HCT116 (cell line): ENCODE results near the gene CAMKMT. TPM values are rescaled to one million over a fixed set of nuclear protein-coding genes. Genes with fewer than 3 reads are reported as not detected.

ENCODE experiments used
- ATAC-seq: fragments of 200-7000 bp; cut with Tn5 transposase; 2 replicates; pipeline ENCODE4 v1.9.1; 2020; ENCODE audit warnings: mild to moderate bottlenecking, moderate library complexity
- BruUV-seq: library from RNA; stranded (reverse); fragments of 400-500 nt; replicated peaks from 2 replicates; lab custom pipeline; 2021; lab: Mats Ljungman, UMichigan
- CTCF ChIA-PET: fragments of 300-600 bp; sonication (Branson Sonifier 250); formaldehyde crosslinking; loops from one replicate; lab custom pipeline; 2021; ENCODE audit warnings: antibody characterized with exemption; lab: Charles Lee
- POLR2A ChIA-PET: fragments of 300-600, 350-600 bp; sonication (Branson Sonifier 250); formaldehyde crosslinking; loops from one replicate; lab custom pipeline; 2021; ENCODE audit warnings: antibody characterized with exemption; lab: Charles Lee
- RAD21 ChIA-PET, 2 experiments: fragments of 300-600 bp; sonication (Branson Sonifier 250); formaldehyde crosslinking; loops; one replicate each; lab custom pipeline; 2023; ENCODE audit warnings: low total read pairs in 2 of 2; ENCODE audit not compliant: uncharacterized antibody in 2 of 2, unreplicated experiment in 2 of 2, low non-redundant PET in 1 of 2; lab: Charles Lee
- DNase-seq: peaks from one replicate; pipeline ENCODE4 v3.0.0-alpha.2; 2010; ENCODE audit warnings: low read depth, low spot score
- H2AFZ ChIP-seq: fragments of 200-600 bp; shearing (Covaris generic), sonication (generic); 2 replicates; pipeline ENCODE4 v1.6.1; 2017; ENCODE audit warnings: low read depth, mixed run types, mixed read lengths, antibody characterized with exemption, low read length; ENCODE audit not compliant: poor library complexity, severe bottlenecking
- H3K27ac ChIP-seq: 2 replicates; pipeline ENCODE4 v1.5.1; 2012; ENCODE audit warnings: low read depth, low read length
- H3K27me3 ChIP-seq: fragments of 200-600 bp; sonication (generic); 2 replicates; pipeline ENCODE4 v1.6.1; 2016; ENCODE audit warnings: mixed run types, low read length, mixed read lengths; ENCODE audit not compliant: insufficient read depth
- H3K36me3 ChIP-seq, 2 experiments: fragments of 200-500 bp in 1 of 2; fragments of 200-600 bp in 1 of 2; sonication (Bioruptor generic) in 1 of 2; sonication (generic) in 1 of 2; 2 replicates each; pipeline versions ENCODE4 v1.5.1 to v1.6.1; 2014 to 2016; ENCODE audit warnings: low read length in 2 of 2, inconsistent platforms in 1 of 2, mixed read lengths in 1 of 2, mixed run types in 1 of 2; ENCODE audit not compliant: insufficient read depth in 2 of 2, control insufficient read depth in 1 of 2
- H3K4me1 ChIP-seq, 2 experiments: fragments of 200-600 bp in 1 of 2; sonication (generic) in 1 of 2; 2 replicates each; pipeline versions ENCODE4 v1.5.1 to v1.6.1; 2012 to 2017; ENCODE audit warnings: low read length in 2 of 2, inconsistent platforms in 1 of 2, mild to moderate bottlenecking in 1 of 2, mixed read lengths in 1 of 2, mixed run types in 1 of 2, moderate library complexity in 1 of 2; ENCODE audit not compliant: insufficient read depth in 2 of 2, control insufficient read depth in 1 of 2
- H3K4me2 ChIP-seq: fragments of 200-600 bp; sonication (generic); 2 replicates; pipeline ENCODE4 v1.6.1; 2017; ENCODE audit warnings: mixed run types, low read length, mixed read lengths
- H3K4me3 ChIP-seq, 2 experiments: fragments of 200-600 bp in 1 of 2; sonication (generic) in 1 of 2; replicated peaks in 1 of 2; 2 replicates each; pipeline ENCODE4 v1.5.1; 2011 to 2016; ENCODE audit warnings: low read length in 2 of 2, control low read depth in 1 of 2, low read depth in 1 of 2, mild to moderate bottlenecking in 1 of 2, mixed read lengths in 1 of 2, mixed run types in 1 of 2
- H3K79me2 ChIP-seq: fragments of 200-600 bp; sonication (generic); 2 replicates; pipeline ENCODE4 v1.6.1; 2017; ENCODE audit warnings: mild to moderate bottlenecking, mixed run types, low read length, moderate library complexity, mixed read lengths; ENCODE audit not compliant: insufficient read depth
- H3K9ac ChIP-seq: fragments of 200-600 bp; sonication (generic); 2 replicates; pipeline ENCODE4 v1.6.1; 2016; ENCODE audit warnings: low read length, mixed read lengths
- H3K9me2 ChIP-seq: fragments of 200-600 bp; sonication (generic), shearing (Covaris generic); 2 replicates; pipeline ENCODE4 v1.6.1; 2017; ENCODE audit warnings: mixed run types, mild to moderate bottlenecking, moderate library complexity; ENCODE audit not compliant: insufficient read depth
- H3K9me3 ChIP-seq, 2 experiments: fragments of 200-500 bp in 1 of 2; fragments of 200-600 bp in 1 of 2; sonication (Bioruptor generic) in 1 of 2; sonication (generic) in 1 of 2; 2 replicates each; pipeline ENCODE4 v1.6.1; 2014 to 2017; ENCODE audit warnings: low read length in 2 of 2, mixed read lengths in 2 of 2, inconsistent platforms in 1 of 2, low read depth in 1 of 2, mild to moderate bottlenecking in 1 of 2, mixed run types in 1 of 2, moderate library complexity in 1 of 2; ENCODE audit not compliant: control insufficient read depth in 1 of 2, insufficient read depth in 1 of 2
- H4K20me1 ChIP-seq: fragments of 200-600 bp; sonication (generic), shearing (Covaris generic); 2 replicates; pipeline ENCODE4 v1.6.1; 2017; ENCODE audit warnings: mixed run types, mild to moderate bottlenecking, moderate library complexity; ENCODE audit not compliant: insufficient read depth
- CEBPB ChIP-seq: IDR thresholded peaks from 2 replicates; pipeline ENCODE4 v1.6.1; 2012; ENCODE audit warnings: low read depth
- FOSL1 ChIP-seq: IDR thresholded peaks from 2 replicates; pipeline ENCODE4 v1.6.1; 2012; ENCODE audit warnings: low read depth
- POLR2AphosphoS5 ChIP-seq: IDR thresholded peaks from 2 replicates; pipeline ENCODE4 v1.6.1; 2011; ENCODE audit warnings: mild to moderate bottlenecking, low read depth, low read length, moderate library complexity
- SRF ChIP-seq: IDR thresholded peaks from 2 replicates; pipeline ENCODE4 v1.6.1; 2012; ENCODE audit warnings: low read depth
- YY1 ChIP-seq: IDR thresholded peaks from 2 replicates; pipeline ENCODE4 v1.6.1; 2011; ENCODE audit warnings: low read length, low read depth, moderate library complexity, mild to moderate bottlenecking; ENCODE audit not compliant: insufficient replicate concordance; ENCODE audit errors: extremely low read depth
- ZFX ChIP-seq: fragments of 450-650 bp; IDR thresholded peaks from 2 replicates; pipeline ENCODE4 v1.6.1; 2017
- intact Hi-C: fragments of 100-400 bp; cut with micrococcal nuclease; formaldehyde crosslinking; loops from 2 replicates; pipeline ENCODE4 v1.10.0; 2022
- total RNA-seq: library from RNA; stranded (reverse); gene quantifications from one replicate; pipeline ENCODE4 v1.2.1, GENCODE V29; 2021; ENCODE audit not compliant: unreplicated experiment
- TF ChIP-seq, protein P1 (sequence below), 3 experiments: fragments of 200-600 bp in 1 of 3; sonication (generic) in 1 of 3; IDR thresholded peaks in 2 of 3; conservative IDR thresholded peaks in 1 of 3; 2 replicates each; pipeline ENCODE4 v1.5.1; 2012 to 2017; ENCODE audit warnings: low read depth in 2 of 3, low read length in 2 of 3, antibody characterized with exemption in 1 of 3, borderline replicate concordance in 1 of 3, control low read depth in 1 of 3, mild to moderate bottlenecking in 1 of 3, mixed read lengths in 1 of 3, mixed run types in 1 of 3, moderate library complexity in 1 of 3; ENCODE audit not compliant: insufficient read depth in 1 of 3
- TF ChIP-seq, protein P2 (sequence below): IDR thresholded peaks from 2 replicates; pipeline ENCODE4 v1.6.1; 2012
- TF ChIP-seq, protein P3 (sequence below): IDR thresholded peaks from 2 replicates; pipeline ENCODE4 v1.6.1; 2012; ENCODE audit warnings: low read depth
- TF ChIP-seq, protein P4 (sequence below): IDR thresholded peaks from 2 replicates; pipeline ENCODE4 v1.6.1; 2011; ENCODE audit warnings: mild to moderate bottlenecking, low read length, moderate library complexity; ENCODE audit not compliant: insufficient replicate concordance; ENCODE audit errors: extremely low read depth

CAMKMT gene
- total RNA-seq, 1 experiment from 2014 or later = 10.6 TPM

DNA sequence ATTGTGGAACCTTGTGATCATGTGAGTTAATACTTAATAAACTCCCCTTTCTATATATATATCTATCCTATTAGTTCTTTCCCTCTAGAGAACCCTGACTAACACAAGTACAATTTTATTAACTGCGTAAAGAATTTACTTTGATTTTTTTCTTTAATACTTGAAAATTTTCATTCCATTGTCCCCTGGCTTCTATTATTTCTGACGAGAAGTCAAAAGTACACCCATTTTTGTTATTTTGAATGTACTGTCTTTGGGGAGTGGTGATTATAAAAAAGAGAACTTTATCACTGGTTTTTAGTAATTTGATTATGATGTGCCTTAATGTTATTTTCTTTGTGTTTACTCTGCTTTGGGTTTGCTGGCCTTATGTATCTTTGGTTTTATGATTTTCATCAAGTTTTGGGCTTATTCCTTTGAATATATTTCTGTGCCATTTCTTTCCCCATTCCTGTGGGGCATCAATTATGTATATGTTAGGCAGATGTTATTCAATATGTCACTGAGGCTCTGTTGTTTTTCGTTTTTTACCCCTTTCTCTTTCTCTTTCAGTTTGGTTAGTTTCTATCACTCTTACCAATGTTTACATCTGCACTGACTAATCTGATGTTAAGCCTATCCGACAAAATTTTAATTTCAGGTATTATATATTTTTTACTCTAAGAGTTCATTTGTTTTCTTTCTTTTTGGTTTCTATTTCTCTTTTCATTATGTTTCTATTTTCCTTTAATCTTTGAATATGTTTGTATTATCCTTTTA is 271.4 kb downstream of the CAMKMT start:
- POLR2A ChIA-PET = no interaction called here
- H3K9me2 ChIP-seq = no peaks in the 10 kb centered on the region
- no peaks in the 10 kb centered on the region for H3K36me3 ChIP-seq

DNA sequence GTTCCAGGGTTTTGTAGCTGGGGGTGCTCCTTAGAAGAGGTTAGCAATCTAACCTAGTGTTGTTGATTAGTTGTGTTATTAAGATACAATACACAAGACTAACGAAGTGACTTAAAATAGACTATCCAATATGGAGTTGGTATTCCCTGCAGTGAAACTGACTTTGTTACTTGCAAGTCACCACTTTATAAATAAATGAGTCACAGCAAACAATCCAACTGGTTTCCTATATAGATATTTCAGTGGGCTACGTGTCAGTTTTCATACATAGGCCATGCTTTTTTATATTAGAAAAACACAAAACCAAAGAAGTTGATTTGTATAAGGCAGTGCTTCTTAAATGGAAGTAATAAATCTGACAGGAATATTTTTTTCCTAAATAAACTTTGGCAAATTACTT is 274.0 kb downstream of the CAMKMT start:
- Histone ChIP-seq H3K4me2 (no peak overlapping the region), H3K9me2 (no peaks in the 10 kb centered on the region), H3K9ac (no peak overlapping the region), H3K27ac (no peak overlapping the region), H3K4me3 (no peak overlapping the region), H4K20me1 (no peaks in the 10 kb centered on the region), H3K9me3 (no peaks in the 10 kb centered on the region; a peak in 1 of 4 replicates), H2AFZ (no peak overlapping the region), H3K4me1 (no peaks in the 10 kb centered on the region), H3K79me2 (no peaks in the 10 kb centered on the region), H3K27me3 (no peaks in the 10 kb centered on the region), H3K36me3 (no peaks in the 10 kb centered on the region)
- BruUV-seq = no TSS peak
- RAD21 ChIA-PET = no interaction called here
- DNase-seq (no peak), ATAC-seq (no peak)
- intact Hi-C loops = no loop called here
- POLR2A ChIA-PET = no interaction called here
- CTCF ChIA-PET = no interaction called here
- TF ChIP-seq YY1 (no peak), CEBPB (no peak), SRF (no peak), ZFX (no peak)
- TF ChIP-seq, protein P1, sequence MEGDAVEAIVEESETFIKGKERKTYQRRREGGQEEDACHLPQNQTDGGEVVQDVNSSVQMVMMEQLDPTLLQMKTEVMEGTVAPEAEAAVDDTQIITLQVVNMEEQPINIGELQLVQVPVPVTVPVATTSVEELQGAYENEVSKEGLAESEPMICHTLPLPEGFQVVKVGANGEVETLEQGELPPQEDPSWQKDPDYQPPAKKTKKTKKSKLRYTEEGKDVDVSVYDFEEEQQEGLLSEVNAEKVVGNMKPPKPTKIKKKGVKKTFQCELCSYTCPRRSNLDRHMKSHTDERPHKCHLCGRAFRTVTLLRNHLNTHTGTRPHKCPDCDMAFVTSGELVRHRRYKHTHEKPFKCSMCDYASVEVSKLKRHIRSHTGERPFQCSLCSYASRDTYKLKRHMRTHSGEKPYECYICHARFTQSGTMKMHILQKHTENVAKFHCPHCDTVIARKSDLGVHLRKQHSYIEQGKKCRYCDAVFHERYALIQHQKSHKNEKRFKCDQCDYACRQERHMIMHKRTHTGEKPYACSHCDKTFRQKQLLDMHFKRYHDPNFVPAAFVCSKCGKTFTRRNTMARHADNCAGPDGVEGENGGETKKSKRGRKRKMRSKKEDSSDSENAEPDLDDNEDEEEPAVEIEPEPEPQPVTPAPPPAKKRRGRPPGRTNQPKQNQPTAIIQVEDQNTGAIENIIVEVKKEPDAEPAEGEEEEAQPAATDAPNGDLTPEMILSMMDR (IDR thresholded peaks at IDR 0.05 in 2 of 3, conservative IDR thresholded peaks at IDR 0.05 in 1 of 3; ENCODE audit: borderline replicate concordance in 1 of 3, insufficient read depth in 1 of 3, low read depth in 2 of 3, low read length in 2 of 3) = no peak
- TF ChIP-seq, protein P2, sequence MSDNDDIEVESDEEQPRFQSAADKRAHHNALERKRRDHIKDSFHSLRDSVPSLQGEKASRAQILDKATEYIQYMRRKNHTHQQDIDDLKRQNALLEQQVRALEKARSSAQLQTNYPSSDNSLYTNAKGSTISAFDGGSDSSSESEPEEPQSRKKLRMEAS = no peak
- TF ChIP-seq, protein P3, sequence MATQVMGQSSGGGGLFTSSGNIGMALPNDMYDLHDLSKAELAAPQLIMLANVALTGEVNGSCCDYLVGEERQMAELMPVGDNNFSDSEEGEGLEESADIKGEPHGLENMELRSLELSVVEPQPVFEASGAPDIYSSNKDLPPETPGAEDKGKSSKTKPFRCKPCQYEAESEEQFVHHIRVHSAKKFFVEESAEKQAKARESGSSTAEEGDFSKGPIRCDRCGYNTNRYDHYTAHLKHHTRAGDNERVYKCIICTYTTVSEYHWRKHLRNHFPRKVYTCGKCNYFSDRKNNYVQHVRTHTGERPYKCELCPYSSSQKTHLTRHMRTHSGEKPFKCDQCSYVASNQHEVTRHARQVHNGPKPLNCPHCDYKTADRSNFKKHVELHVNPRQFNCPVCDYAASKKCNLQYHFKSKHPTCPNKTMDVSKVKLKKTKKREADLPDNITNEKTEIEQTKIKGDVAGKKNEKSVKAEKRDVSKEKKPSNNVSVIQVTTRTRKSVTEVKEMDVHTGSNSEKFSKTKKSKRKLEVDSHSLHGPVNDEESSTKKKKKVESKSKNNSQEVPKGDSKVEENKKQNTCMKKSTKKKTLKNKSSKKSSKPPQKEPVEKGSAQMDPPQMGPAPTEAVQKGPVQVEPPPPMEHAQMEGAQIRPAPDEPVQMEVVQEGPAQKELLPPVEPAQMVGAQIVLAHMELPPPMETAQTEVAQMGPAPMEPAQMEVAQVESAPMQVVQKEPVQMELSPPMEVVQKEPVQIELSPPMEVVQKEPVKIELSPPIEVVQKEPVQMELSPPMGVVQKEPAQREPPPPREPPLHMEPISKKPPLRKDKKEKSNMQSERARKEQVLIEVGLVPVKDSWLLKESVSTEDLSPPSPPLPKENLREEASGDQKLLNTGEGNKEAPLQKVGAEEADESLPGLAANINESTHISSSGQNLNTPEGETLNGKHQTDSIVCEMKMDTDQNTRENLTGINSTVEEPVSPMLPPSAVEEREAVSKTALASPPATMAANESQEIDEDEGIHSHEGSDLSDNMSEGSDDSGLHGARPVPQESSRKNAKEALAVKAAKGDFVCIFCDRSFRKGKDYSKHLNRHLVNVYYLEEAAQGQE = no peak

More for the DNA sequence above, 271.4 kb downstream of the CAMKMT start:
- Histone ChIP-seq H3K9ac (no peak overlapping the region), H3K4me1 (no peaks in the 10 kb centered on the region), H4K20me1 (no peaks in the 10 kb centered on the region), H3K27me3 (no peaks in the 10 kb centered on the region), H3K27ac (no peak overlapping the region), H2AFZ (no peak overlapping the region), H3K79me2 (no peaks in the 10 kb centered on the region), H3K4me3 (no peak overlapping the region), H3K4me2 (no peak overlapping the region), H3K9me3 (no peaks in the 10 kb centered on the region; a peak in 1 of 4 replicates)
- intact Hi-C loops = no loop called here
- ChIA-PET CTCF (no interaction called here), RAD21 (no interaction called here)
- BruUV-seq = no TSS peak
- no peak for DNase-seq
- no peak for TF ChIP-seq FOSL1
- no peak for TF ChIP-seq POLR2AphosphoS5
- TF ChIP-seq, protein P4, sequence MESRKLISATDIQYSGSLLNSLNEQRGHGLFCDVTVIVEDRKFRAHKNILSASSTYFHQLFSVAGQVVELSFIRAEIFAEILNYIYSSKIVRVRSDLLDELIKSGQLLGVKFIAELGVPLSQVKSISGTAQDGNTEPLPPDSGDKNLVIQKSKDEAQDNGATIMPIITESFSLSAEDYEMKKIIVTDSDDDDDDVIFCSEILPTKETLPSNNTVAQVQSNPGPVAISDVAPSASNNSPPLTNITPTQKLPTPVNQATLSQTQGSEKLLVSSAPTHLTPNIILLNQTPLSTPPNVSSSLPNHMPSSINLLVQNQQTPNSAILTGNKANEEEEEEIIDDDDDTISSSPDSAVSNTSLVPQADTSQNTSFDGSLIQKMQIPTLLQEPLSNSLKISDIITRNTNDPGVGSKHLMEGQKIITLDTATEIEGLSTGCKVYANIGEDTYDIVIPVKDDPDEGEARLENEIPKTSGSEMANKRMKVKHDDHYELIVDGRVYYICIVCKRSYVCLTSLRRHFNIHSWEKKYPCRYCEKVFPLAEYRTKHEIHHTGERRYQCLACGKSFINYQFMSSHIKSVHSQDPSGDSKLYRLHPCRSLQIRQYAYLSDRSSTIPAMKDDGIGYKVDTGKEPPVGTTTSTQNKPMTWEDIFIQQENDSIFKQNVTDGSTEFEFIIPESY = no peak
- TF ChIP-seq SRF = no peak
- ATAC-seq = no peak
